ENCODE results near the gene TOPBP1.

TOPBP1 gene

DNA sequence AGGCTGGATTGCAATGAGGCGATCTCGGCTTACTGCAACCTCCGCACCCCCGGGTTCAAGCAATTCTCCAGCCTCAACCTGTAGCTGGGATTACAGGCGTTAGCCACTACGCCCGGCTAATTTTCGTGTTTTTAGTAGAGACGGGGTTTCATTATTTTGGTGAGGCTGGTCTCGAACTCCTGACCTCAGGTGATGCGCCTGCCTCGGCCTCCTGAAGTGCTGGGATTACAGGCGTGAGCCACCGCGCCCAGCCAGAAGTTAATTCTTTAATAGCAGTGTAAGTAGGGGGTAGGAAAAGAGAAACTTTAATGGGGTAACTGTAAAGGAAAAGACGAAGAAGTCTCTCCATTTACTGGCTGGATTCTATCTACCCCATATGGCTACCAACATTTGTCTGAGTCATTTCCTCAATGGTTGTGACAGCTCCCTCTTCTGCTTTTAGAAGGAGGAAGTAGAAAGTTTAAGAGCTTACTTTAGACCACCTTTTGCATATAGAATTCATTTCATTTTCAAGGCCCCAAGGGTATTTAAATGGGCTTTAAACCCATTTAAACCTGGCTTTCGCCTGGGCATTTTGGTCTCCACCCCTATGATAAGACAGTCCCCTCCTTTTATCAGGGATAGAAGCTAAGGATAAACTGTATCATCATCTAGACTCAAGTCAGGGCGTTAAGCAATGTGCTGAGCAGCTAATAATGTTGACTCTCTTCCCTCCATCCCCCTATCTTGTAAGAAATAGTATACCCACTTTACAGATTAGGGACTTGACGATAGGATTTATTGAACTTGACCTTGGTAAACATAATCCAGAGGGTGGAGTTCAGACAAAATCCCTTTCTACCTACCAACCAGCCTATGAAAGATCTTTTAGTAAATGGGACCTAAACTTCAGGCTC is 89.3 kb downstream of the TOPBP1 start:
- Histone ChIP-seq H3K36me3 (ENCODE audit: insufficient read depth, low read length) (peaks cover 28% of the 10 kb centered on the region), H3K4me3 (ENCODE audit: low read depth in 1 of 2, low read length in 2 of 2) (peak overlapping the region; percentile 1 to 54; a peak in 3 of 4 replicates), H3K4me1 (ENCODE audit: insufficient read depth, low read length) (peaks cover 33% of the 10 kb centered on the region), H3K4me2 (ENCODE audit: insufficient read depth, low read length) (peak overlapping the region; percentile 61), H2AFZ (ENCODE audit: low read depth, low read length) (peak overlapping the region; percentile 65), H3K9me3 (ENCODE audit: insufficient read depth, low read length, severe bottlenecking) (no peaks in the 10 kb centered on the region), H3K27ac (ENCODE audit: low read length) (peak overlapping the region; percentile 85), H3K9ac (ENCODE audit: low read depth, low read length) (peak overlapping the region; percentile 52), H3K79me2 (ENCODE audit: insufficient read depth, low read length) (peaks cover 37% of the 10 kb centered on the region), H4K20me1 (ENCODE audit: insufficient read depth, low read length) (peaks cover 26% of the 10 kb centered on the region), H3K27me3 (ENCODE audit: insufficient read depth, low read length, poor library complexity) (no peaks in the 10 kb centered on the region)
- ATAC-seq (ENCODE audit: insufficient read depth, low read depth) (no peak), DNase-seq (no peak)
- TF ChIP-seq EZH2 (IDR thresholded peaks at IDR 0.05; ENCODE audit: borderline replicate concordance, low read depth, low read length, severe bottlenecking) = no peak
- TF ChIP-seq, protein P1, sequence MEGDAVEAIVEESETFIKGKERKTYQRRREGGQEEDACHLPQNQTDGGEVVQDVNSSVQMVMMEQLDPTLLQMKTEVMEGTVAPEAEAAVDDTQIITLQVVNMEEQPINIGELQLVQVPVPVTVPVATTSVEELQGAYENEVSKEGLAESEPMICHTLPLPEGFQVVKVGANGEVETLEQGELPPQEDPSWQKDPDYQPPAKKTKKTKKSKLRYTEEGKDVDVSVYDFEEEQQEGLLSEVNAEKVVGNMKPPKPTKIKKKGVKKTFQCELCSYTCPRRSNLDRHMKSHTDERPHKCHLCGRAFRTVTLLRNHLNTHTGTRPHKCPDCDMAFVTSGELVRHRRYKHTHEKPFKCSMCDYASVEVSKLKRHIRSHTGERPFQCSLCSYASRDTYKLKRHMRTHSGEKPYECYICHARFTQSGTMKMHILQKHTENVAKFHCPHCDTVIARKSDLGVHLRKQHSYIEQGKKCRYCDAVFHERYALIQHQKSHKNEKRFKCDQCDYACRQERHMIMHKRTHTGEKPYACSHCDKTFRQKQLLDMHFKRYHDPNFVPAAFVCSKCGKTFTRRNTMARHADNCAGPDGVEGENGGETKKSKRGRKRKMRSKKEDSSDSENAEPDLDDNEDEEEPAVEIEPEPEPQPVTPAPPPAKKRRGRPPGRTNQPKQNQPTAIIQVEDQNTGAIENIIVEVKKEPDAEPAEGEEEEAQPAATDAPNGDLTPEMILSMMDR (IDR thresholded peaks at IDR 0.05; ENCODE audit: borderline replicate concordance, extremely low read depth, low read length, poor library complexity, severe bottlenecking) = no peak

DNA sequence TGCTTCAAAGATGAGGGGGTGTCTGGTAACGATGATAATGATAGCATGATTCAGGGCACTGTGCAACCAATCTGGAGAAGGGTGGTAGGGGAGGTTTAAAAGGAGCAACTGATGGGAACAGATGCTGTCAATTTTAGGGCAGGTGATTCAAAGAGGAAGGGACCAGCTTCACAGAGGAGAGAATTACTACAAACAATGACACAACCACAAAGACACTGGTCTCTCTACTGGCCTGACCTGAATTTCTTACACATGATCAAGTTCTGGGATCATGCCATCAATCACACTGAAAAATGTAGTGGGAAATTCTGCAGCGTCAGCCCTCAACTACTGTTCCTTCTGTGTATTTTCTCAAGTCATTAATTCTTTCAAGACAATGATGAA is 90.8 kb downstream of the TOPBP1 start:
- Histone ChIP-seq H3K9me3 (ENCODE audit: insufficient read depth, low read length, severe bottlenecking) (no peaks in the 10 kb centered on the region), H3K4me3 (ENCODE audit: low read depth in 1 of 2, low read length in 2 of 2) (no peak overlapping the region), H3K27ac (ENCODE audit: low read length) (no peak overlapping the region), H3K4me1 (ENCODE audit: insufficient read depth, low read length) (peaks cover 25% of the 10 kb centered on the region), H3K9ac (ENCODE audit: low read depth, low read length) (no peak overlapping the region), H3K27me3 (ENCODE audit: insufficient read depth, low read length, poor library complexity) (no peaks in the 10 kb centered on the region), H4K20me1 (ENCODE audit: insufficient read depth, low read length) (peaks cover 17% of the 10 kb centered on the region), H3K36me3 (ENCODE audit: insufficient read depth, low read length) (peaks cover 15% of the 10 kb centered on the region), H3K79me2 (ENCODE audit: insufficient read depth, low read length) (peaks cover 24% of the 10 kb centered on the region), H2AFZ (ENCODE audit: low read depth, low read length) (peak overlapping the region; percentile 27; the same call in 1 of the 2 replicates), H3K4me2 (ENCODE audit: insufficient read depth, low read length) (no peak overlapping the region)
- DNase-seq = no peak
- no peak for TF ChIP-seq EZH2 (IDR thresholded peaks at IDR 0.05; ENCODE audit: borderline replicate concordance, low read depth, low read length, severe bottlenecking)
- TF ChIP-seq, protein P1 (IDR thresholded peaks at IDR 0.05; ENCODE audit: borderline replicate concordance, extremely low read depth, low read length, poor library complexity, severe bottlenecking) = no peak
- no peak for ATAC-seq (ENCODE audit: insufficient read depth, low read depth)

DNA sequence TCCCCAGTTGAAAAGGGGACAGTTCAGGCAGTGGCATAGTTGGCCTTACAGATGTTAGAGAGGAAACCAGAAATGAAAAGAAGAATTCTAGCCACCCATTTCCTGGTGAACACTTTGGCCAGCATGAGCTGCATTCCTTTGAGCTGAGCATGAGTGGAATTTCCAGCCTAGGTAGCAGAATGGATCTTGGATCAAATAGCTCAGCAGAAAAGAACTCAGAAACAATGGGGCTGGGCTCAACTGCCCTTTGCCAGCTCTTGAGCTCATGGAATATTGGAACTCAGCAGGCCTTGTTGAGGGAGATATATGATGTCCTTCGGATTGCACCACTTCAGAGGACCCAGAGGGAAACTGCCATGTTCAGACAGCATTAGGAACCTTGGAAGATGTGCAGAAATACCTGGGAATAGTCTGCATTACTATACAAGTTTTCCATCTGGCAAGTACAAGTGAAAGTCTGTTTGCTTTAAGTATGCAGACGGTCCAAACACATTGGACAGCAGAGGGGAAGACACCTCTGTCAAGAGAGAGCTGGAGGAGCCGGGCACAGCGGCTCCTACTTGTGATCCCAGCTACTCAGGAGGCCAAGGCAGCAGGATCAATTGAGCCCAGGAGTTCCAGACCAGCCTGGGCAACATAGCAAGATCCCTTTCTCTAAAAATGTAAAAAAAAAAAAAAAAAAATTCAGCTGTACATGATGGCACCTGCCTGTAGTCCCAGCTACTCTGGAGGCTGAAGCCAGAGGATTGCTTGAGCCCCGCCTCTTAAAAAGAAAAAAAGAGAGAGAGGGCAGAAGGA is 91.4 kb downstream of the TOPBP1 start:
- Histone ChIP-seq H3K27ac (ENCODE audit: low read length) (no peak overlapping the region), H3K4me2 (ENCODE audit: insufficient read depth, low read length) (no peak overlapping the region), H2AFZ (ENCODE audit: low read depth, low read length) (no peak overlapping the region), H3K4me3 (ENCODE audit: low read depth in 1 of 2, low read length in 2 of 2) (no peak overlapping the region), H3K36me3 (ENCODE audit: insufficient read depth, low read length) (peaks cover 10% of the 10 kb centered on the region), H4K20me1 (ENCODE audit: insufficient read depth, low read length) (peaks cover 11% of the 10 kb centered on the region), H3K27me3 (ENCODE audit: insufficient read depth, low read length, poor library complexity) (no peaks in the 10 kb centered on the region), H3K9ac (ENCODE audit: low read depth, low read length) (no peak overlapping the region), H3K9me3 (ENCODE audit: insufficient read depth, low read length, severe bottlenecking) (no peaks in the 10 kb centered on the region), H3K4me1 (ENCODE audit: insufficient read depth, low read length) (peaks cover 19% of the 10 kb centered on the region), H3K79me2 (ENCODE audit: insufficient read depth, low read length) (peaks cover 18% of the 10 kb centered on the region)
- TF ChIP-seq, protein P1 (IDR thresholded peaks at IDR 0.05; ENCODE audit: borderline replicate concordance, extremely low read depth, low read length, poor library complexity, severe bottlenecking) = no peak
- TF ChIP-seq EZH2 (IDR thresholded peaks at IDR 0.05; ENCODE audit: borderline replicate concordance, low read depth, low read length, severe bottlenecking) = no peak
- DNase-seq (no peak), ATAC-seq (ENCODE audit: insufficient read depth, low read depth) (no peak)

All from DND-41 (cell line).